Mammary epithelial cell (primary cell): ENCODE measurements around the gene TCERG1L.

Experiments used
- EZH2 ChIP-seq: IDR thresholded peaks from 2 replicates; pipeline ENCODE4 v1.6.1; 2012; ENCODE audit warnings: low read length, inconsistent platforms, borderline replicate concordance
- TF ChIP-seq, protein P1 (sequence below), 2 donors: IDR thresholded peaks in 1 of 2; conservative IDR thresholded peaks in 1 of 2; 2 replicates each; pipeline ENCODE4 v1.5.1; 2011 to 2012; ENCODE audit warnings: inconsistent platforms in 2 of 2, low read length in 2 of 2, mild to moderate bottlenecking in 2 of 2, control low read depth in 1 of 2, low read depth in 1 of 2; ENCODE audit not compliant: insufficient read depth in 1 of 2; ENCODE audit errors: extremely low read depth in 1 of 2

DNA sequence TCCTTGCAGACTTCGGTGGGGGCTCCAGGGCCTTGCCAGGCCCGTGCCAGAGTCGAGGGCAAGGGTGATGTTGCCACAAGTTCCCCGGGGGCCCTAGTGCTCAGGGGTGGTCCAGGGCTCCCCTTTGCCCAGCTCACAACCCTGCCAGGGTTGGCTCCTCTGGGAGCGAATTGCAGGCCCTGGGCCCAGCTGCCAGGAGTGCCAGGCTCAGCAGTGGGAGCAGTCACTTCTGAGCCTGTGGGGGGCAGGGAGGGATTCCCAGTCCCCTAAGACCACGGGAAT is 43.8 kb downstream of the TCERG1L start:
- TF ChIP-seq, protein P1, sequence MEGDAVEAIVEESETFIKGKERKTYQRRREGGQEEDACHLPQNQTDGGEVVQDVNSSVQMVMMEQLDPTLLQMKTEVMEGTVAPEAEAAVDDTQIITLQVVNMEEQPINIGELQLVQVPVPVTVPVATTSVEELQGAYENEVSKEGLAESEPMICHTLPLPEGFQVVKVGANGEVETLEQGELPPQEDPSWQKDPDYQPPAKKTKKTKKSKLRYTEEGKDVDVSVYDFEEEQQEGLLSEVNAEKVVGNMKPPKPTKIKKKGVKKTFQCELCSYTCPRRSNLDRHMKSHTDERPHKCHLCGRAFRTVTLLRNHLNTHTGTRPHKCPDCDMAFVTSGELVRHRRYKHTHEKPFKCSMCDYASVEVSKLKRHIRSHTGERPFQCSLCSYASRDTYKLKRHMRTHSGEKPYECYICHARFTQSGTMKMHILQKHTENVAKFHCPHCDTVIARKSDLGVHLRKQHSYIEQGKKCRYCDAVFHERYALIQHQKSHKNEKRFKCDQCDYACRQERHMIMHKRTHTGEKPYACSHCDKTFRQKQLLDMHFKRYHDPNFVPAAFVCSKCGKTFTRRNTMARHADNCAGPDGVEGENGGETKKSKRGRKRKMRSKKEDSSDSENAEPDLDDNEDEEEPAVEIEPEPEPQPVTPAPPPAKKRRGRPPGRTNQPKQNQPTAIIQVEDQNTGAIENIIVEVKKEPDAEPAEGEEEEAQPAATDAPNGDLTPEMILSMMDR (conservative IDR thresholded peaks at IDR 0.05 in 1 of 2, IDR thresholded peaks at IDR 0.05 in 1 of 2; ENCODE audit: extremely low read depth in 1 of 2, insufficient read depth in 1 of 2, low read depth in 1 of 2, low read length in 2 of 2), result no peak
- no peak for TF ChIP-seq EZH2
